ENCODE data around the gene SKIDA1.

SKIDA1 gene

DNA sequence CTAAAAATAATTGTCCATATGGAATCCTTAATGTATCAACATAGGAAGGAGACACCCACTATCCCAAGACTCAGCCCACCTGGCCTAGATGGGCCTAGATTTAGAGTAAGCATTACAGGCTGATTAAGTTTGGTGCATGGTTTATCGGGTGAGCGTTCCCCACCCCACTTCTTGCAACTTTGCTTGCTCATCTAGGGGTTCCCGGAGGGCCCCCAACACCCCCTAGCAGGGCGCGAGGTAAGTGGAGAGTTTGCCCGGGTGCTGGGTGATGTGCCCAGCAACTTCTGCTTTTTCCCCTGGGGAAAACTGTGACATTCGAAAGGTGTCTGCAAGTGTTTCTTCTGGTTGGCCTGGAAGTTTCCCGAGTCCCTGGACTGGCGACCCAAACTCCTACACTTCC is 31.7 kb downstream of the SKIDA1 start:
- in situ Hi-C loops (cut with HindIII; ENCODE audit: low sequenced_read_pairs): no loop called here

GRCh38 chr10:21492421-21492820 is 33.1 kb downstream of the SKIDA1 start:
- DNase-seq (ENCODE audit: low read depth): no peak
- TF ChIP-seq, protein P1, sequence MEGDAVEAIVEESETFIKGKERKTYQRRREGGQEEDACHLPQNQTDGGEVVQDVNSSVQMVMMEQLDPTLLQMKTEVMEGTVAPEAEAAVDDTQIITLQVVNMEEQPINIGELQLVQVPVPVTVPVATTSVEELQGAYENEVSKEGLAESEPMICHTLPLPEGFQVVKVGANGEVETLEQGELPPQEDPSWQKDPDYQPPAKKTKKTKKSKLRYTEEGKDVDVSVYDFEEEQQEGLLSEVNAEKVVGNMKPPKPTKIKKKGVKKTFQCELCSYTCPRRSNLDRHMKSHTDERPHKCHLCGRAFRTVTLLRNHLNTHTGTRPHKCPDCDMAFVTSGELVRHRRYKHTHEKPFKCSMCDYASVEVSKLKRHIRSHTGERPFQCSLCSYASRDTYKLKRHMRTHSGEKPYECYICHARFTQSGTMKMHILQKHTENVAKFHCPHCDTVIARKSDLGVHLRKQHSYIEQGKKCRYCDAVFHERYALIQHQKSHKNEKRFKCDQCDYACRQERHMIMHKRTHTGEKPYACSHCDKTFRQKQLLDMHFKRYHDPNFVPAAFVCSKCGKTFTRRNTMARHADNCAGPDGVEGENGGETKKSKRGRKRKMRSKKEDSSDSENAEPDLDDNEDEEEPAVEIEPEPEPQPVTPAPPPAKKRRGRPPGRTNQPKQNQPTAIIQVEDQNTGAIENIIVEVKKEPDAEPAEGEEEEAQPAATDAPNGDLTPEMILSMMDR (IDR thresholded peaks at IDR 0.05; ENCODE audit: low read depth, low read length, missing control alignments): no peak
- in situ Hi-C loops (cut with HindIII; ENCODE audit: low sequenced_read_pairs): no loop called here
- H3K4me3 ChIP-seq (ENCODE audit: low read depth, low read length): no peak overlapping the region

More for the DNA sequence above, 31.7 kb downstream of the SKIDA1 start:
- TF ChIP-seq, protein P1 (IDR thresholded peaks at IDR 0.05; ENCODE audit: low read depth, low read length, missing control alignments): no peak
- no peak overlapping the region for H3K4me3 ChIP-seq (ENCODE audit: low read depth, low read length)
- no peak for DNase-seq (ENCODE audit: low read depth)

GRCh38 chr10:21490711-21491105 is 34.8 kb downstream of the SKIDA1 start:
- in situ Hi-C loops (cut with HindIII; ENCODE audit: low sequenced_read_pairs): no loop called here
- TF ChIP-seq, protein P1 (IDR thresholded peaks at IDR 0.05; ENCODE audit: low read depth, low read length, missing control alignments): no peak
- H3K4me3 ChIP-seq (ENCODE audit: low read depth, low read length): no peak overlapping the region
- no peak for DNase-seq (ENCODE audit: low read depth)

GRCh38 chr10:21490028-21490710 is 35.3 kb downstream of the SKIDA1 start:
- in situ Hi-C loops (cut with HindIII; ENCODE audit: low sequenced_read_pairs): no loop called here
- H3K4me3 ChIP-seq (ENCODE audit: low read depth, low read length): no peak overlapping the region
- no peak for DNase-seq (ENCODE audit: low read depth)
- TF ChIP-seq, protein P1 (IDR thresholded peaks at IDR 0.05; ENCODE audit: low read depth, low read length, missing control alignments): no peak

DNA sequence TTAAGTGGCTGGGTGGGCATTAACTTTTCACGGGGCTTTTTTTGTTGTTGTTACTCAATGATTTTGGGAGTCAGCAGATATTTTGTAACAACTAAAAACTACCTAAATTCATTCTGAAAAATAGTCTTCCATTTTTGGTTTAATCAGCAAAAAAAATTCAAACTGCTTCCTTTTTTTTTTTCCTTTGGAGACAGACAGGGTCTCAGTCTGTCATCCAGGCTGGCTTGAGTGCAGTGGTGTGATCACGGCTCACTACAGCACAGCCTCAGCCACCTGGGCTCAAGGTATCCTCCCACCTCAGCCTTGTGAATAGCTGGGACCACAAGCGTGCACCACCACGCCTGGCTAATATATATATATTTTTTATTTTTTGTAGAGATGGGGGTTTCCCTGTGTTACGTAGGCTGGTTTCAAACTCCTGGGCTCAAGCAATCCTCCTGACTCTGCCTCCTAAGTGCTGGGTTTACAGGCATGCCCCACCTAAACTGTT is 36.5 kb downstream of the SKIDA1 start:
- TF ChIP-seq, protein P1 (IDR thresholded peaks at IDR 0.05; ENCODE audit: low read depth, low read length, missing control alignments): no peak
- DNase-seq (ENCODE audit: low read depth): no peak
- in situ Hi-C loops (cut with HindIII; ENCODE audit: low sequenced_read_pairs): no loop called here
- no peak overlapping the region for H3K4me3 ChIP-seq (ENCODE audit: low read depth, low read length)

GRCh38 chr10:21488246-21488956 is 37.1 kb downstream of the SKIDA1 start:
- H3K4me3 ChIP-seq (ENCODE audit: low read depth, low read length): no peak overlapping the region
- TF ChIP-seq, protein P1 (IDR thresholded peaks at IDR 0.05; ENCODE audit: low read depth, low read length, missing control alignments): no peak
- in situ Hi-C loops (cut with HindIII; ENCODE audit: low sequenced_read_pairs): no loop called here
- DNase-seq (ENCODE audit: low read depth): no peak

Data from astrocyte of the cerebellum (primary cell).